Urothelium cell line (cell line): ENCODE results near the gene ADRA2A.
A peak's percentile ranks its signal among the peaks of the same experiment; 100 is the strongest.

Experiments used
- DNase-seq: peaks from one replicate; pipeline ENCODE4 v3.0.0; 2011; ENCODE audit warnings: low spot score, mixed read lengths
- FAIRE-seq: peaks from 2 replicates; lab custom pipeline; 2011; peaks lifted over from hg19 to GRCh38; lab: Jason Lieb, UNC

ADRA2A gene

GRCh38 chr10:111076682-111077478 lies at the start of gene ADRA2A:
Gene ADRA2A, plus strand, starts transcription at chr10:111077029. Its CDS starts 968 bp downstream, at chr10:111077997.
- DNase-seq: peak; percentile 42

GRCh38 chr10:111030042-111030750 lies 46.6 kb upstream of the ADRA2A start:
- no peak for FAIRE-seq

More at GRCh38 chr10:111076682-111077478, at the start of gene ADRA2A:
- FAIRE-seq: no peak

GRCh38 chr10:111034598-111035310 lies 42.1 kb upstream of the ADRA2A start:
- FAIRE-seq: no peak
- no peak for DNase-seq

More at GRCh38 chr10:111030042-111030750, 46.6 kb upstream of the ADRA2A start:
- no peak for DNase-seq

GRCh38 chr10:111035542-111035941 lies 41.3 kb upstream of the ADRA2A start:
- no peak for DNase-seq
- FAIRE-seq: no peak

GRCh38 chr10:111037858-111038257 lies 39.0 kb upstream of the ADRA2A start:
- no peak for FAIRE-seq

GRCh38 chr10:111039522-111039921 lies 37.3 kb upstream of the ADRA2A start:
- FAIRE-seq (no peak), DNase-seq (no peak)

More at GRCh38 chr10:111037858-111038257, 39.0 kb upstream of the ADRA2A start:
- no peak for DNase-seq

- no peak for FAIRE-seq
Measured at GRCh38 chr10:111057006-111057405, 19.8 kb upstream of the ADRA2A start.

GRCh38 chr10:111063471-111063870 lies 13.4 kb upstream of the ADRA2A start:
- FAIRE-seq: no peak
- no peak for DNase-seq

More at GRCh38 chr10:111057006-111057405, 19.8 kb upstream of the ADRA2A start:
- no peak for DNase-seq

GRCh38 chr10:111072232-111072631 lies 4.6 kb upstream of the ADRA2A start:
- FAIRE-seq (no peak), DNase-seq (no peak)

- DNase-seq (no peak), FAIRE-seq (no peak)
Measured at GRCh38 chr10:111075577-111076185, 1.1 kb upstream of the ADRA2A start.

- DNase-seq (peak; percentile 86), FAIRE-seq (no peak)
Measured at GRCh38 chr10:111076191-111076681, 593 bp upstream of the ADRA2A start.

GRCh38 chr10:111077479-111077784 lies 603 bp downstream of the ADRA2A start:
- DNase-seq: no peak
- no peak for FAIRE-seq

GRCh38 chr10:111077785-111078504 lies 1.1 kb downstream of the ADRA2A start:
- FAIRE-seq (peak; percentile 56), DNase-seq (peak; percentile 1)

- no peak for FAIRE-seq
Measured at GRCh38 chr10:111078505-111079185, 1.8 kb downstream of the ADRA2A start.

GRCh38 chr10:111079241-111079760 lies 2.5 kb downstream of the ADRA2A start:
- no peak for DNase-seq
- FAIRE-seq: no peak

More at GRCh38 chr10:111078505-111079185, 1.8 kb downstream of the ADRA2A start:
- DNase-seq: no peak

- no peak for DNase-seq
- no peak for FAIRE-seq
Measured at GRCh38 chr10:111079781-111080180, 3.0 kb downstream of the ADRA2A start.

GRCh38 chr10:111080224-111080623 lies 3.4 kb downstream of the ADRA2A start:
- FAIRE-seq: no peak
- no peak for DNase-seq

GRCh38 chr10:111081595-111081994 lies 4.8 kb downstream of the ADRA2A start:
- DNase-seq (no peak), FAIRE-seq (no peak)
